ENCODE results near the gene BCL2L12. TPM values are rescaled to one million over a fixed set of nuclear protein-coding genes. Genes with fewer than 3 reads are reported as not detected.

Gene BCL2L12
- total RNA-seq, 1 donor from 2014 or later: 49.2 TPM

- peak overlapping the region; percentile 41 for H3K4me3 Mint-ChIP-seq
- no peak for DNase-seq (ENCODE audit: extremely low spot score, unreplicated experiment)
- no peaks in the 10 kb centered on the region for H3K27me3 Mint-ChIP-seq
- H3K4me1 Mint-ChIP-seq (ENCODE audit: unreplicated experiment): peaks cover 39% of the 10 kb centered on the region
- TF ChIP-seq CTCF (conservative IDR thresholded peaks at IDR 0.05): peak; percentile 17
- no peaks in the 10 kb centered on the region for H3K9me3 Mint-ChIP-seq
- peak overlapping the region; percentile 31 for H3K27ac Mint-ChIP-seq
- H3K36me3 Mint-ChIP-seq: no peaks in the 10 kb centered on the region
These were observed 30.1 kb upstream of the BCL2L12 start for GRCh38 chr19:49635530-49636232.

DNA sequence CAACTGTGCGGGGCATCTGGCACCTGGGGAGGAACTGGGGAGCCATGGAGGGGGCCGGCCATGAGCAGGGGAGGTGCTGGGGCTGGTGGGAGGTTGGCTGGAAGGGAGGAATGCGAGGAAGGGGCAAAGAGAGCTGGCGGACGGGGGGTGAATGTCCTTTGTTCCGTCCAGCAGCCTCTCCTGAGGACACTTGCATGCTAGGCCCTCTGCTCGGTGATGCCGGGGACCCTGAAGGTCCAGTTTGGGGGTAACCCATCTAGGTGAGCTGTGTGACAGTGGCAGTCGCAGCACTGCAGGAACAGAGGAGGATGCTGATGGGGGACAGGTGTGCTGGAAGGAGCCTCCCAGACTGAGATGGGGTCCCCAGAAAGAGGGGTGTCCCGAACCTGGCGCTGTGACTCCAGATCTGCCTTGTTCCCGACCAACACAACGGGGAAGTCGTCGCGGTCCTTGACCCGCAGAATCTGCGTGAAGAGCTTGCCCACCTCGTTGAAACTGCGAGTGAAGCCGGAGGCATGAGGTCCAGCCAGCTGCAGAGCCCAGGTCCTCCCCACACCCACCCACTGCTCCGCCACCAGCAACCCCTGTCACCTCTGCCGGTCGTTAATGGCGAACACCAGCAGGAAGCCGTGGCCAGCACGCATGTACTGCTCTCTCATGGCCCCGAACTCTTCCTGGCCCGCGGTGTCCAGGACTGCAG is 29.4 kb upstream of the BCL2L12 start:
- H3K9me3 Mint-ChIP-seq: no peaks in the 10 kb centered on the region
- H3K27ac Mint-ChIP-seq: no peak overlapping the region
- H3K4me3 Mint-ChIP-seq: peak overlapping the region; percentile 14
- H3K4me1 Mint-ChIP-seq (ENCODE audit: unreplicated experiment): peaks cover 38% of the 10 kb centered on the region
- TF ChIP-seq CTCF (conservative IDR thresholded peaks at IDR 0.05): no peak
- DNase-seq (ENCODE audit: extremely low spot score, unreplicated experiment): no peak
- no peaks in the 10 kb centered on the region for H3K27me3 Mint-ChIP-seq
- no peaks in the 10 kb centered on the region for H3K36me3 Mint-ChIP-seq

DNA sequence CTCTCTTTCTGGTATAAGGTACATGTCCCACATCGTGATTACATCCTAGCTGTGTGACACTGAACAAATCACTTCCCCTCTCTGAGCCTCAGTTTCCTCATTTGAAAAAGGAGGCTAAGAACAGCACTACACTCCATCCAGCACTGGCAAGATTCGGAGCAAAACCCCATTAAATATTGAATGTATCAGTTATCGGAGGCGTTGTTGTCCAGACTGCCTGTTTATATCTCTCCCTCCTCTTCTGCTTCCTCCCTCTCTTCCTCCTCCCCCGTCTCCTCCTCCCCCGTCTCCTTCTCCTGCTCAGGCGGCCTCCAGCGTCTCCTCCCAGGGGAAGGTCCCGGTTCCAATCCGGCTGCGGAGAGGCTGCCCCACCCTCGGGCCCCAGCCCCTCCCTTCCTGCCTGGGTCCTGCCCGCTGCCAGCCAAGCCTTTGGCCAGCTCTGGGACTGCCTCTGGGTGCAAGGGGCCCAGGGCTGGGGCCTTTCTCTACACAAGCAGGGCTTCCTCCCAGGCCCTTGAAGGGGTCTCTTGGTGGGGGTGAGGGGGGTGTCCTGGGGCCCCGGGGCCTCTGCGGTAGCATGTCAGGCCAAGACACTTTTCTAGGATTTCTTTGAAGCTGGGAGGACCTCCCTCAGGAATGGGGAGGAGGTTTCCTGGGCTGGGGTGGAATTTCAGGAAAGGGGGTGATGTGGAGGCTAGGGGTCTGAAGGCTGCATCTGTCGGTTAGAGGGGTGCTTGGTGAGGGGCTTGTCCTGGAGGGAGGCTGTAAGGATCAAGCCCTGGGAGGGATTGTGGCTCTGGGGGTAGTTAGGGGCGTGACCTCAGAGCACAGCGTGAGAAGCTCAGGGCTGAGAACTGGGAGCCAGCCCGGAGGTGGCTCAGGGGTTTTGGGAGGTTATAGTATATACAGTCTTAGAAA is 27.7 kb upstream of the BCL2L12 start:
- H3K36me3 Mint-ChIP-seq: no peaks in the 10 kb centered on the region
- no peaks in the 10 kb centered on the region for H3K9me3 Mint-ChIP-seq
- no peak for TF ChIP-seq CTCF (conservative IDR thresholded peaks at IDR 0.05)
- peak overlapping the region; percentile 84 for H3K4me3 Mint-ChIP-seq
- H3K27ac Mint-ChIP-seq: peak overlapping the region; percentile 100
- H3K27me3 Mint-ChIP-seq: no peaks in the 10 kb centered on the region
- no peak for DNase-seq (ENCODE audit: extremely low spot score, unreplicated experiment)
- H3K4me1 Mint-ChIP-seq (ENCODE audit: unreplicated experiment): peaks cover 49% of the 10 kb centered on the region

- H3K36me3 Mint-ChIP-seq: no peaks in the 10 kb centered on the region
- H3K4me3 Mint-ChIP-seq: peak overlapping the region; percentile 98
- no peaks in the 10 kb centered on the region for H3K9me3 Mint-ChIP-seq
- peak overlapping the region; percentile 100 for H3K27ac Mint-ChIP-seq
- TF ChIP-seq CTCF (conservative IDR thresholded peaks at IDR 0.05): no peak
- no peak for DNase-seq (ENCODE audit: extremely low spot score, unreplicated experiment)
- peaks cover 59% of the 10 kb centered on the region for H3K4me1 Mint-ChIP-seq (ENCODE audit: unreplicated experiment)
- H3K27me3 Mint-ChIP-seq: no peaks in the 10 kb centered on the region
These were observed 26.2 kb upstream of the BCL2L12 start for GRCh38 chr19:49639401-49640112.

All from type B pancreatic cell (in vitro differentiated cells).